Esophagus muscularis mucosa (tissue), 4 donors: ENCODE measurements around the gene HACE1. TPM values are rescaled to one million over a fixed set of nuclear protein-coding genes. Genes with fewer than 3 reads are reported as not detected.

Source experiments
- DNase-seq: peaks from one replicate; pipeline ENCODE4 v3.0.0-alpha.2; 2017; ENCODE audit errors: extremely low spot score
- H3K27ac ChIP-seq, 4 donors: fragments of 200-600 bp; sonication (generic); replicated peaks in 1 of 4; 1 replicate in 3 of 4; 2 replicates in 1 of 4; pipeline ENCODE4 v1.5.1; 2016 to 2019; ENCODE audit warnings: mild to moderate bottlenecking in 1 of 4
- H3K27me3 ChIP-seq, 4 donors: fragments of 200-600 bp; sonication (generic); one replicate each; pipeline versions ENCODE4 v1.5.1 to v1.6.0; 2016 to 2019
- H3K36me3 ChIP-seq, 4 donors: fragments of 200-600 bp; sonication (generic); one replicate each; pipeline ENCODE4 v1.5.1; 2016 to 2019
- H3K4me1 ChIP-seq, 4 donors: fragments of 200-600 bp; sonication (generic); one replicate each; pipeline ENCODE4 v1.5.1; 2016 to 2019
- H3K4me3 ChIP-seq, 4 donors: fragments of 200-600 bp; sonication (generic); 1 replicate in 2 of 4; 2 replicates in 2 of 4; pipeline ENCODE4 v1.5.1; 2016 to 2019; ENCODE audit warnings: mild to moderate bottlenecking in 4 of 4, moderate library complexity in 1 of 4
- H3K9me3 ChIP-seq, 4 donors: fragments of 200-600 bp; sonication (generic); 1 replicate in 3 of 4; 2 replicates in 1 of 4; pipeline ENCODE4 v1.5.1; 2016 to 2019
- CTCF ChIP-seq, 3 experiments: fragments of 200-600 bp in 2 of 3; fragments of 450-650 bp in 1 of 3; sonication (generic) in 2 of 3; IDR thresholded peaks; one replicate each; pipeline ENCODE4 v1.5.1; 2017 to 2019; ENCODE audit warnings: antibody characterized with exemption in 3 of 3, mild to moderate bottlenecking in 2 of 3, moderate library complexity in 1 of 3
- EP300 ChIP-seq: sonication (generic); formaldehyde crosslinking; IDR thresholded peaks from one replicate; pipeline ENCODE4 v1.6.1; 2017; ENCODE audit warnings: antibody characterized with exemption
- POLR2A ChIP-seq: fragments of 450-650 bp; IDR thresholded peaks from one replicate; pipeline ENCODE4 v1.6.1; 2017; ENCODE audit warnings: antibody characterized with exemption, moderate library complexity, mild to moderate bottlenecking, low read depth
- POLR2AphosphoS5 ChIP-seq, 2 donors: sonication (generic); formaldehyde crosslinking; IDR thresholded peaks; one replicate each; pipeline ENCODE4 v1.6.1; 2017; ENCODE audit warnings: antibody characterized with exemption in 2 of 2
- WGBS: methylation state at CpG from one replicate; pipeline ENCODE4 v1.1.5; 2018; 5-methylcytosine and 5-hydroxymethylcytosine counted together
- intact Hi-C: fragments of 100-400 bp; cut with DNase I; formaldehyde crosslinking; loops from one replicate; pipeline ENCODE4 v1.15.1; 2023
- total RNA-seq, 4 donors: library from RNA; depleted of rRNA; stranded (reverse); fragments of >200 nt; gene quantifications; one replicate each; pipeline versions ENCODE4 v1.1.0 to v1.2.1, GENCODE V29; 2016

The HACE1 gene
- total RNA-seq, 4 donors from 2014 or later: 11.4 to 21.5 (median 18.7) TPM

GRCh38 chr6:104713982-104714381 is 145.7 kb downstream of the HACE1 start:
- Histone ChIP-seq H3K4me3 (no peak overlapping the region), H3K36me3 (no peaks in the 10 kb centered on the region), H3K4me1 (no peaks in the 10 kb centered on the region), H3K9me3 (no peaks in the 10 kb centered on the region), H3K27me3 (no peaks in the 10 kb centered on the region), H3K27ac (no peak overlapping the region)
- no peak for DNase-seq
- 94% methylated on average over 2 of the region's 2 CpGs for WGBS
- TF ChIP-seq POLR2AphosphoS5 (IDR thresholded peaks at IDR 0.05) (no peak), POLR2A (no peak), EP300 (no peak), CTCF (IDR thresholded peaks at IDR 0.05) (no peak)
- intact Hi-C loops: no loop called here

GRCh38 chr6:104711371-104711770 is 148.3 kb downstream of the HACE1 start:
- TF ChIP-seq CTCF (IDR thresholded peaks at IDR 0.05) (no peak), EP300 (no peak), POLR2A (no peak), POLR2AphosphoS5 (IDR thresholded peaks at IDR 0.05) (no peak)
- Histone ChIP-seq H3K36me3 (no peaks in the 10 kb centered on the region), H3K4me1 (no peaks in the 10 kb centered on the region), H3K27me3 (no peaks in the 10 kb centered on the region), H3K9me3 (no peaks in the 10 kb centered on the region), H3K4me3 (no peak overlapping the region), H3K27ac (no peak overlapping the region)
- WGBS: 75% methylated on average over 4 of the region's 4 CpGs
- DNase-seq: no peak
- intact Hi-C loops: no loop called here

- no peaks in the 10 kb centered on the region for H3K36me3 ChIP-seq
- peaks cover 0 to 2% (median 0%) of the 10 kb centered on the region in 4 donors for H3K4me1 ChIP-seq
- TF ChIP-seq CTCF (IDR thresholded peaks at IDR 0.05) (no peak), POLR2AphosphoS5 (IDR thresholded peaks at IDR 0.05) (no peak), POLR2A (no peak), EP300 (no peak)
- H3K9me3 ChIP-seq: no peaks in the 10 kb centered on the region
- no peak for DNase-seq
- H3K4me3 ChIP-seq: no peak overlapping the region
- intact Hi-C loops: no loop called here
- H3K27me3 ChIP-seq: no peaks in the 10 kb centered on the region
- 82% methylated on average over 4 of the region's 4 CpGs for WGBS
- no peak overlapping the region for H3K27ac ChIP-seq
Measured at GRCh38 chr6:104710543-104711335, 149.0 kb downstream of the HACE1 start.

- TF ChIP-seq POLR2A: no peak
- H3K27me3 ChIP-seq: no peaks in the 10 kb centered on the region
- H3K4me3 ChIP-seq: no peak overlapping the region
- peak overlapping the region in 2 of 4 donors; percentile 37 to 58 for H3K27ac ChIP-seq
- intact Hi-C loops: no loop called here
- no peak for DNase-seq
- 86% methylated on average over 5 of the region's 5 CpGs for WGBS
- H3K9me3 ChIP-seq: no peaks in the 10 kb centered on the region
- H3K4me1 ChIP-seq: peaks cover 0 to 9% (median 0%) of the 10 kb centered on the region in 4 donors
- no peaks in the 10 kb centered on the region for H3K36me3 ChIP-seq
Measured at GRCh38 chr6:104705916-104706442, 153.7 kb downstream of the HACE1 start.

- Histone ChIP-seq H3K27me3 (no peaks in the 10 kb centered on the region), H3K4me3 (no peak overlapping the region), H3K27ac (peak overlapping the region in 2 of 4 donors; percentile 37 to 58), H3K4me1 (peaks cover 0 to 9% (median 0%) of the 10 kb centered on the region in 4 donors), H3K9me3 (no peaks in the 10 kb centered on the region), H3K36me3 (no peaks in the 10 kb centered on the region)
- TF ChIP-seq CTCF (IDR thresholded peaks at IDR 0.05): no peak
- peak; percentile 24 to 47 for TF ChIP-seq POLR2AphosphoS5 (IDR thresholded peaks at IDR 0.05)
- intact Hi-C loops: no loop called here
- no peak for DNase-seq
- 52% methylated on average over 8 of the region's 8 CpGs for WGBS
Measured at GRCh38 chr6:104705095-104705707, 154.5 kb downstream of the HACE1 start.
